Adipose tissue (tissue), 3 donors: ENCODE measurements around the gene STOML2. TPM values are rescaled to one million over a fixed set of nuclear protein-coding genes. Genes with fewer than 3 reads are reported as not detected.

ENCODE experiments used
- H3K27ac ChIP-seq: one replicate; pipeline ENCODE4 v1.5.1; 2013; ENCODE audit warnings: low read depth, low read length
- WGBS, 3 donors: extraction: QIAGEN DNeasy Blood & Tissue Kit; methylation state at CpG; one replicate each; pipeline ENCODE4 v1.1.7; 2013; 5-methylcytosine and 5-hydroxymethylcytosine counted together
- polyA plus RNA-seq, 3 donors: library from polyadenylated mRNA; stranded (reverse); fragments of 200-250 nt; gene quantifications; one replicate each; pipeline ENCODE4 v1.2.3, GENCODE V29; 2013
- donor health status: healthy with polysubstance abuse.
- donor health status: Bipolar disorder and iron deficiency.
- donor health status: healthy.

Gene STOML2
- polyA plus RNA-seq, 3 donors, result 67.7 to 110 (median 79.7) TPM

GRCh38 chr9:35076848-35077247 is 26.1 kb downstream of the STOML2 start:
- 91 to 94% (median 93%) methylated on average over 4 of the region's 4 CpGs for WGBS, 3 donors
- no peak overlapping the region for H3K27ac ChIP-seq

GRCh38 chr9:35075358-35075757 is 27.6 kb downstream of the STOML2 start:
- no peak overlapping the region for H3K27ac ChIP-seq
- WGBS, 3 donors, result 95 to 97% (median 96%) methylated on average over 4 of the region's 4 CpGs

- H3K27ac ChIP-seq, result no peak overlapping the region
- 95 to 97% (median 96%) methylated on average over 8 of the region's 8 CpGs for WGBS, 3 donors
These were observed 28.1 kb downstream of the STOML2 start for GRCh38 chr9:35074791-35075190.

- 97 to 99% (median 97%) methylated on average over 6 of the region's 6 CpGs for WGBS, 3 donors
- no peak overlapping the region for H3K27ac ChIP-seq
These were observed 28.8 kb downstream of the STOML2 start for GRCh38 chr9:35074141-35074540.

GRCh38 chr9:35073279-35073612 is 29.7 kb downstream of the STOML2 start:
- no peak overlapping the region for H3K27ac ChIP-seq
- 88 to 100% (median 97%) methylated on average over 2 of the region's 2 CpGs for WGBS, 3 donors

GRCh38 chr9:35072461-35073278 is 30.3 kb downstream of the STOML2 start, which contains the start of gene VCP:
Gene VCP, minus strand, starts transcription at chr9:35072625. Its CDS starts 272 bp downstream, at chr9:35072353.
- WGBS, 3 donors, result 5 to 6% (median 5%) methylated on average over 49 to 54 of the region's 54 CpGs

GRCh38 chr9:35071814-35072460 is 31.0 kb downstream of the STOML2 start:
- peak overlapping the region; percentile 99 for H3K27ac ChIP-seq
- 0 to 1% (median 0%) methylated on average over 44 to 79 of the region's 79 CpGs for WGBS, 3 donors

More at GRCh38 chr9:35072461-35073278, 30.3 kb downstream of the STOML2 start, which contains the start of gene VCP:
- H3K27ac ChIP-seq, result peak within 1 kb of the TSS; percentile 99

- 1% methylated on average over 20 of the region's 20 CpGs for WGBS, 3 donors
- peak overlapping the region; percentile 99 for H3K27ac ChIP-seq
These were observed 31.8 kb downstream of the STOML2 start for GRCh38 chr9:35070823-35071813.

- H3K27ac ChIP-seq, result no peak overlapping the region
- 40 to 79% (median 71%) methylated on average over 4 of the region's 4 CpGs for WGBS, 3 donors
These were observed 33.9 kb downstream of the STOML2 start for GRCh38 chr9:35069020-35069419.

GRCh38 chr9:35067056-35067455 is 35.9 kb downstream of the STOML2 start:
- WGBS, 3 donors, result 71 to 80% (median 78%) methylated on average over 1 of the region's 1 CpG
- no peak overlapping the region for H3K27ac ChIP-seq

- H3K27ac ChIP-seq, result no peak overlapping the region
- 92 to 94% (median 94%) methylated on average over 11 of the region's 11 CpGs for WGBS, 3 donors
These were observed 42.3 kb downstream of the STOML2 start for GRCh38 chr9:35060548-35061207.

- H3K27ac ChIP-seq, result no peak overlapping the region
- WGBS, 3 donors, result 91 to 94% (median 94%) methylated on average over 10 of the region's 10 CpGs
These were observed 43.5 kb downstream of the STOML2 start for GRCh38 chr9:35059438-35059837.

GRCh38 chr9:35057271-35057620 is 45.7 kb downstream of the STOML2 start:
- WGBS, 3 donors, result 93 to 97% (median 96%) methylated on average over 8 of the region's 8 CpGs
- no peak overlapping the region for H3K27ac ChIP-seq

- 91 to 93% (median 92%) methylated on average over 9 of the region's 9 CpGs for WGBS, 3 donors
- H3K27ac ChIP-seq, result no peak overlapping the region
These were observed 46.2 kb downstream of the STOML2 start for GRCh38 chr9:35056571-35057270.

GRCh38 chr9:35054871-35055644 is 47.9 kb downstream of the STOML2 start:
- 92 to 96% (median 94%) methylated on average over 14 of the region's 14 CpGs for WGBS, 3 donors

GRCh38 chr9:35054185-35054835 is 48.6 kb downstream of the STOML2 start:
- H3K27ac ChIP-seq, result no peak overlapping the region
- 59 to 79% (median 75%) methylated on average over 5 of the region's 5 CpGs for WGBS, 3 donors

More at GRCh38 chr9:35054871-35055644, 47.9 kb downstream of the STOML2 start:
- H3K27ac ChIP-seq, result no peak overlapping the region
